ENCODE results near the gene CHM. TPM values are rescaled to one million over a fixed set of nuclear protein-coding genes. Genes with fewer than 3 reads are reported as not detected.
"Not testable (repeated sequence)": the region's sequence is repeated elsewhere in the genome, so short reads cannot be mapped to it uniquely, and the experiment has no call there.

Gene CHM
- total and polyA plus RNA-seq, 12 donors: 5.9 to 16.7 (median 12.5) TPM

- intact Hi-C loops (cut with DNase I): no loop called here
- 94 to 97% methylated on average over 1 of the region's 1 CpG for WGBS, 2 donors
- Histone ChIP-seq H3K4me1 (no peaks in the 10 kb centered on the region), H3K9me3 (peaks cover 0 to 4% (median 0%) of the 10 kb centered on the region in 11 donors), H3K27ac (no peak overlapping the region), H3K4me3 (no peak overlapping the region), H3K27me3 (no peaks in the 10 kb centered on the region), H3K36me3 (no peaks in the 10 kb centered on the region)
- no peak for DNase-seq
- no peak for ATAC-seq
- TF ChIP-seq CTCF (IDR thresholded peaks at IDR 0.05): no peak
These were observed 35.2 kb downstream of the CHM start for GRCh38 chrX:86012188-86012587.

GRCh38 chrX:86009803-86010202 is 37.6 kb downstream of the CHM start:
- WGBS, 2 donors: 86 to 100% methylated on average over 1 of the region's 1 CpG
- intact Hi-C loops (cut with DNase I): not testable (repeated sequence)

GRCh38 chrX:86007891-86008290 is 39.5 kb downstream of the CHM start:
- H3K27me3 ChIP-seq; intact Hi-C loops (cut with DNase I); ATAC-seq; H3K36me3 ChIP-seq; H3K4me1 ChIP-seq; H3K4me3 ChIP-seq; DNase-seq; H3K9me3 ChIP-seq; H3K27ac ChIP-seq: not testable (repeated sequence)
- WGBS, 2 donors: 95 to 100% methylated on average over 3 to 4 of the region's 4 CpGs

More at GRCh38 chrX:86009803-86010202, 37.6 kb downstream of the CHM start:
- H3K27ac ChIP-seq, H3K4me3 ChIP-seq, H3K27me3 ChIP-seq, H3K4me1 ChIP-seq, H3K36me3 ChIP-seq, ATAC-seq, DNase-seq, H3K9me3 ChIP-seq: not testable (repeated sequence)

GRCh38 chrX:86002076-86002896 is 45.1 kb downstream of the CHM start:
- intact Hi-C loops (cut with DNase I): no loop called here
- TF ChIP-seq CTCF (IDR thresholded peaks at IDR 0.05): no peak
- Histone ChIP-seq H3K27me3 (no peaks in the 10 kb centered on the region), H3K4me3 (no peak overlapping the region), H3K36me3 (no peaks in the 10 kb centered on the region), H3K4me1 (peaks cover 0 to 8% (median 0%) of the 10 kb centered on the region in 9 donors), H3K9me3 (peaks cover 0 to 3% (median 0%) of the 10 kb centered on the region in 11 donors), H3K27ac (no peak overlapping the region)
- ATAC-seq: no peak
- WGBS, 2 donors: 68 to 83% methylated on average over 9 to 12 of the region's 12 CpGs
- peak in 1 of 2 donors; percentile 9 for DNase-seq

GRCh38 chrX:85998954-85999353 is 48.4 kb downstream of the CHM start:
- intact Hi-C loops (cut with DNase I): no loop called here
- H3K9me3 ChIP-seq: no peaks in the 10 kb centered on the region
- no peak for TF ChIP-seq CTCF (IDR thresholded peaks at IDR 0.05)
- peaks cover 0 to 18% (median 2%) of the 10 kb centered on the region in 9 donors for H3K4me1 ChIP-seq
- H3K27me3 ChIP-seq: no peaks in the 10 kb centered on the region
- H3K27ac ChIP-seq: no peak overlapping the region
- H3K36me3 ChIP-seq: no peaks in the 10 kb centered on the region
- no peak for ATAC-seq
- no peak overlapping the region for H3K4me3 ChIP-seq
- no peak for DNase-seq

All from heart right ventricle (tissue), 16 donors.